IPS-15b (cell line): ENCODE data around the gene CDYL2.
"Not testable (repeated sequence)": the region's sequence is repeated elsewhere in the genome, so short reads cannot be mapped to it uniquely, and the experiment has no call there.

Experiments
- H3K27me3 ChIP-seq: one replicate; pipeline ENCODE4 v1.6.1; 2013; ENCODE audit warnings: low read length; ENCODE audit not compliant: control insufficient read depth, insufficient read depth
- H3K36me3 ChIP-seq: one replicate; pipeline ENCODE4 v1.6.1; 2013; ENCODE audit warnings: low read length; ENCODE audit not compliant: control insufficient read depth, insufficient read depth
- H3K4me1 ChIP-seq: one replicate; pipeline ENCODE4 v1.6.1; 2013; ENCODE audit warnings: mild to moderate bottlenecking, low read length; ENCODE audit not compliant: control insufficient read depth, insufficient read depth
- H3K4me3 ChIP-seq: one replicate; pipeline ENCODE4 v1.5.1; 2013; ENCODE audit warnings: low read depth, low read length
- H3K9ac ChIP-seq: one replicate; pipeline ENCODE4 v1.6.1; 2013; ENCODE audit warnings: low read depth, mild to moderate bottlenecking, low read length
- H3K9me3 ChIP-seq: one replicate; pipeline ENCODE4 v1.6.1; 2013; ENCODE audit warnings: mild to moderate bottlenecking, low read length; ENCODE audit not compliant: control insufficient read depth, insufficient read depth

The CDYL2 gene

DNA sequence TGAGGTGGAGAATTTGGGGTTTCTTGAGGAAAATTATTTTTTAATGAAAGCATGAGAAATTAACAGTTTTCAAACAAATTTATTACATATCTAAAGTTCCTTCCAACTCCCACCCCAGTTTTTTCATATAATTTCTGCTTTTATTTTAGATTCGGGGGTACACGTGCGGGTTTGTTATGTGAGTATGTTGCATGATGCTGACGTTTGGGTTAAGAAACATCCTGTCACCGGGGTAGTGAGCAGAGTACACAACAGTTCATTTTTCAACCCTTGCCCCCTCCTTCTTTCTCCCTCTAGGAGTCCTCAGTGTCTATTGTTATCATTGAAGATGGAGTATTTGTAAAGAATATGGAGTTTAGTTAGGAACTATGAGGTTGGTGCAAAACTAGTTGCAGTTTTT lies 31.8 kb upstream of the CDYL2 start:
- H3K27me3 ChIP-seq = no peaks in the 10 kb centered on the region
- H3K9ac ChIP-seq = no peak overlapping the region
- no peaks in the 10 kb centered on the region for H3K36me3 ChIP-seq
- H3K4me1 ChIP-seq = no peaks in the 10 kb centered on the region
- no peak overlapping the region for H3K4me3 ChIP-seq
- no peaks in the 10 kb centered on the region for H3K9me3 ChIP-seq

DNA sequence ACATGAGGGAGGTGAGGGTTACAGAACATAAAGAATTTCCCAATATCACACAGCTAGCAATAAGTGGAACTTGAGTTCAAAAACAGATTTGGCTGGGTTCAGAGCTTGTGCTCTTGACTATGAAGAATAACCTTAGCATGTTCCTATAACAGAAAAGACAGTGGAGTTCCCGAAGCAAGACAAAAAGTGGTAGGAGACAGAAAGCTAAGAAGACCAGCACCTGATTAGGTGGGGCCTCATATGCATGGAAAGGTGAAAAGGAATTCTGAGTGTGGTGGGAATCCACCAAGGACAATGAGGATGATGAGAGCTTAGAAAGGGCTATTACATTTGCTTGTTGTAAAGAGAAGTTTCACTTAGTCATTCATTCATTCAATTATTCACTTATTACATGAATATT lies 26.6 kb upstream of the CDYL2 start:
- Histone ChIP-seq H3K9ac (no peak overlapping the region), H3K9me3 (no peaks in the 10 kb centered on the region), H3K36me3 (no peaks in the 10 kb centered on the region), H3K4me1 (no peaks in the 10 kb centered on the region), H3K4me3 (no peak overlapping the region), H3K27me3 (peaks cover 2% of the 10 kb centered on the region)

DNA sequence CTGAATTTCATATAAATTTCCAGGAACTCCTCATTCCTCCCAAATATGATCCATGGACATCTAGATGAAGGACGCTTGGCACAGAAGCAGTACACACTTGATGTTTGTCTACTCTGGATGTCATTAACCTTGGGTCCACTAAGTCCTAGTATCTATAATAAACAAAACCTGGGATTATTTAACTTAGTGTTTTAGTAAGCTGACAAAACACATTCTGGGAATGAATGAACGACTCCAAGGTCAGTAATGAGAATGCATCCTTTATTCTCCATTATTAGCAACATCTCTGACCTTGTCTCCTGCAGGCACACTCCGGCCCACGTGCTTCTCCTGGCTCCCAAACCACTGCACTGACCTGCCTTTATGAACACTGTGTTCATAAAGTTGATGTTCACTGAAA lies 24.1 kb upstream of the CDYL2 start:
- no peaks in the 10 kb centered on the region for H3K36me3 ChIP-seq
- H3K4me3 ChIP-seq = no peak overlapping the region
- no peaks in the 10 kb centered on the region for H3K9me3 ChIP-seq
- peaks cover 2% of the 10 kb centered on the region for H3K27me3 ChIP-seq
- H3K9ac ChIP-seq = no peak overlapping the region
- no peaks in the 10 kb centered on the region for H3K4me1 ChIP-seq

DNA sequence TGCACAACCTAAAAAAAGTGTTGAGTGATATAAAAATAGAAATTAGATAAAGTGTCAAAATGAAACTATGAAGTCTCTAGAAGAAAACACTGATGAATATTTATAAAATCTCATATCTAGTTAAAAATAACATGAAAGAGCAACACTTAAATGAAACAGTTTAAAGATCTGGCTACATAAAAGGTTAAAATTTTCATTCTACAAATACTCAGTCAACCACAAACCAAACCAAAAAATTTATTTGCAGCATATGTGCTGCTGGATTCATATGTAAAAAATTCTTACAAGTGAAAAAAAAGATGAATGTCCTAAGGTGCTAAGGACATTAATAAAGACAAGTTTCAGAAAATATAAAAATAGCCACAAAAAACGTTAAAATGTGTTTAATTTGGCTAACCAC lies 22.6 kb upstream of the CDYL2 start:
- H3K4me1 ChIP-seq = no peaks in the 10 kb centered on the region
- no peak overlapping the region for H3K9ac ChIP-seq
- no peaks in the 10 kb centered on the region for H3K9me3 ChIP-seq
- H3K27me3 ChIP-seq = peaks cover 2% of the 10 kb centered on the region
- no peak overlapping the region for H3K4me3 ChIP-seq
- no peaks in the 10 kb centered on the region for H3K36me3 ChIP-seq

DNA sequence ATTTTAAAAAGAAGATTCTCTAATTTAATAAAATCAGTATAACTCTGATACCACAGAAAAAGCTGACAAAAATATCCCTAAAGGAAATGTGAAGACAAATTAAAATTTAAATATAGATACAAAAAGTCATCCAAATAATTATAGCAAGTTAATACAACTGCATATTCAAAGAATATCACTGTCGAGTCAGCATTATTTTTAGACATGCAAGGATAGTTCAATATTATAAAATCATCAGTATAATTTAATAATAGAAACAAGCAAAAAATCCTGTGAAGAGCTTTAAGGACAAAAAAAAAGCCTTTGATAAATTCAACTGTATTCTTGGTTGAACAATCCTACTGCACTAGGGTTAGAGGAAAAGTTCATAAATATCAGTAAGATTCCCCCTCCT lies 21.0 kb upstream of the CDYL2 start:
- Histone ChIP-seq H3K4me3 (no peak overlapping the region), H3K36me3 (no peaks in the 10 kb centered on the region), H3K9me3 (no peaks in the 10 kb centered on the region), H3K4me1 (no peaks in the 10 kb centered on the region), H3K27me3 (peaks cover 2% of the 10 kb centered on the region), H3K9ac (no peak overlapping the region)

DNA sequence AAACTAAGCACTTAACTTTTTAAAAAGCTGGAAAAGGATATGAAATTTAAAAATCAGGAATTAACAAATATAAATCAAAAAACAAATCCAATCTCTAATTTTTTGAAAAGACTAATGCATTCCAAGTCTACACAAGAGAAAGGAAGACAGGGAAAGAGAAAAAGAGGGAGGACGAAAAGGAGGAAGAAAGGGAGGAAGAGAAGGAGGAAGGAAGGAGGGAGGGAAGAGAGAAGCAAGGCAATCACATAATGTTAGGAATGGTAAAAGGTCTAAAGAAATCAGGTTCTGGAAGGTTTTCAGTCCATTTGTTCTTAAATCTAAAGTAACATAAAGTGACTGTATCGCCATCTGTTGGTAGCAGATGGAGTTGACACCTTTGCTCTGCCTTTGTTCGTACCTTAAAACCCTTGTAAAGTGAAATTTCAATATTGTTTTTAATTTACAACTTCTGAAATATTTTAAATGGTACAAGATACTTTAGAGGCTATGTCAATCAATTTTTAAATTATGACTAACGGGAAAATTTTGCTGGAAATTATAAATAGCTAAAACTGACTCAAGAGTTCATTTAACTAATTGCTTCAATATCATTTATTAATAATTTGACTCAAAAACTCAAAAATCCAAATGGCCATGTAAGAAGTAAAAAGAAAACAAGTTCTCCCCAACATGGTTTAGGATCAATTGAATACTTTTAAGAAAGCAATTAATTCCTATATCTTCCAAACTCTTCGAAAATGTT lies 20.4 kb upstream of the CDYL2 start:
- H3K27me3 ChIP-seq = peaks cover 2% of the 10 kb centered on the region
- no peaks in the 10 kb centered on the region for H3K4me1 ChIP-seq
- no peak overlapping the region for H3K4me3 ChIP-seq
- no peaks in the 10 kb centered on the region for H3K9me3 ChIP-seq
- no peak overlapping the region for H3K9ac ChIP-seq
- H3K36me3 ChIP-seq = no peaks in the 10 kb centered on the region

DNA sequence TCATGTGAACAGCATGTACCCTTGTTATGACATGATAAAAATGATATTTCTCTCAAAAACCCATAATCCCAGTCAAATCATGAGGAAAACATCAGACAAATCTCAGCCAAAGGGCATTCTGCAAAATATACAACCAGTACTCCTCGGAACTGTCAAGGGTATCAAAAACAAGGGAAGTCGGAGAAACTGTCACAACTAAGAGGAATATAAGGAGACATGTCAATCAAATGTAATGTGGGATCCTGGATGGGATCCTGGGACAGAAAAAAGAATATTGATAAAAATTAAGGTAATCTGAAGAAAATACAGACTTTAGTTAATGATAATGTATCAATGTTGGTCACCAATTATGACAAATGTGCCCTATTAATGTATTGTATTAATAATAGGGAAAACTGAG lies 15.6 kb upstream of the CDYL2 start:
- Histone ChIP-seq H3K9me3 (no peaks in the 10 kb centered on the region), H3K9ac (no peak overlapping the region), H3K36me3 (no peaks in the 10 kb centered on the region), H3K4me1 (no peaks in the 10 kb centered on the region), H3K27me3 (no peaks in the 10 kb centered on the region), H3K4me3 (no peak overlapping the region)

DNA sequence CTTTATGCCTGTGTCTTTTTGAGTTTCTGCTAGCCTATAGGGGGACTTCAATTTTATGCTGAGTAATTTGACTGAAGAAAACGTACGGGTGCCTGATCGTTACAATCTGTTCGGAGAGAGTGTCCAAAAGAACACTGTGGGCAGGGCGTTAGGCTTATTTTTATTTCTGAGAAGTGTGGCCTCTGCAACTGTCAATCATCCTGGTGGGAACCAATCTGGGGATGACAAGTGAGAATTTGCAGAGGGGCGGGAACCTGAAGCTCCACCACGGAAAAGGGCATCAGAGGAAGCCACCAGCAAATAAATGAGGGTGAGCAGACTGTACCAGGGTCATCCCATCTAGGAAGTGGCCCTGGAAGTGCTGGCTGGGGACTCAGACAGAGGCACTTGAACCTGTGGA lies 12.0 kb upstream of the CDYL2 start:
- Histone ChIP-seq H3K4me3 (no peak overlapping the region), H3K4me1 (no peaks in the 10 kb centered on the region), H3K27me3 (no peaks in the 10 kb centered on the region), H3K36me3 (no peaks in the 10 kb centered on the region), H3K9me3 (no peaks in the 10 kb centered on the region), H3K9ac (no peak overlapping the region)

DNA sequence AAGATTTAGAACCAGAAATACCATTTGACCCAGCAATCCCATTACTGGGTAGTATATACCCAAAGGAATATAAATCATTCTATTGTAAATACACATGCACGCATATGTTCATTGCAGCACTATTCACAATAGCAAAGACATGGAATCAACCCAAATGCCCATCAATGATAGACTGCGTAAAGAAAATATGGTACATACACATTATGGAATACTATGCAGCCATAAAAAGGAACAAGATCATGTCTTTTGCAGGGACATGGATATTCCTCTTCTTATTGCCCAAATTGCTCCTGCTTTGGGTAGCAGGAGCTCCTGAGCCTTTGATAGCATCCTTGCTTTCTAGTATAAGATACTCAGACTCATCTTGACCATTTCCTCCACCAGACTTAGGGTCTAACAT lies 10.9 kb upstream of the CDYL2 start:
- not testable (repeated sequence) for H3K9ac ChIP-seq, H3K27me3 ChIP-seq, H3K4me3 ChIP-seq, H3K4me1 ChIP-seq, H3K36me3 ChIP-seq, H3K9me3 ChIP-seq

DNA sequence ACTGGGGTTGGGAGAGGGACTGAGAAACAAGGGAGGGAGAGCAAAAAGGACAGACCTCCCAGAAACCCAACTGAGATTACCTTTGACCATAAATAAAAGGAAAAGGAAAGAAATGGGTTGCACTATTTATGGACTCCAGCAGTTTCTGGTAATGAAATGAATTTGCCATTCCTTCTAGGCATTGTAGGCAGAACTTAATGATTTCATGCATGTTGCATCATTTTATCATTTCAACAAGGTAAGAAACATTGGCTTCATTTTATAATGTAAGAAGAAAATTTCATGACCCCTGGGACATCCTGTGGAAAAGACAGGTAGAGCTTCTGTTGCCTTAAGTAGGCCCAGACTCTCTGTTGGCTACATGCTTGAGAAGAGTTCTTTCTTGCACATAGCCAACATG lies 8.2 kb upstream of the CDYL2 start:
- Histone ChIP-seq H3K36me3 (no peaks in the 10 kb centered on the region), H3K9ac (no peak overlapping the region), H3K27me3 (no peaks in the 10 kb centered on the region), H3K9me3 (no peaks in the 10 kb centered on the region), H3K4me3 (no peak overlapping the region), H3K4me1 (no peaks in the 10 kb centered on the region)

DNA sequence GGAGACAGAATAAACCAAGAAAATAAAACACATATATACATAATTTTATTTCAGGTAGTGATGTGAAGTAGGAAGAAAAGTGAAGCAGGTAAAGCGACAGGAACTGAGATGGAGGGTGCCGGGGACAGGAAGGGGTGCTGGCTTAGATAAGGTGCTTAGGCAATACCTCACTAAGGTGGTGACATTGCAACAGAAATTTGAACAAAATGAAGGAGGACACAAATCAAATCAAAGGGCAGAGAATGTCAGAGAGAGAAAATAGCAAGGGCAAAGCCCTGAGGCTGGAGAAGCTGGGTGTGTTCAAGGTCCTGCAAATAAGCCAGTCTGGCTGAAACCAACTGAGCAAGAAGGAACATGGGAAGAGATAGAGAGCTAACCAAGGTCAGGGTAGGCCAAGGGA lies 5.0 kb upstream of the CDYL2 start:
- H3K4me1 ChIP-seq = peaks cover 2% of the 10 kb centered on the region
- H3K9ac ChIP-seq = no peak overlapping the region
- no peaks in the 10 kb centered on the region for H3K36me3 ChIP-seq
- H3K27me3 ChIP-seq = peaks cover 22% of the 10 kb centered on the region
- no peak overlapping the region for H3K4me3 ChIP-seq
- H3K9me3 ChIP-seq = no peaks in the 10 kb centered on the region

DNA sequence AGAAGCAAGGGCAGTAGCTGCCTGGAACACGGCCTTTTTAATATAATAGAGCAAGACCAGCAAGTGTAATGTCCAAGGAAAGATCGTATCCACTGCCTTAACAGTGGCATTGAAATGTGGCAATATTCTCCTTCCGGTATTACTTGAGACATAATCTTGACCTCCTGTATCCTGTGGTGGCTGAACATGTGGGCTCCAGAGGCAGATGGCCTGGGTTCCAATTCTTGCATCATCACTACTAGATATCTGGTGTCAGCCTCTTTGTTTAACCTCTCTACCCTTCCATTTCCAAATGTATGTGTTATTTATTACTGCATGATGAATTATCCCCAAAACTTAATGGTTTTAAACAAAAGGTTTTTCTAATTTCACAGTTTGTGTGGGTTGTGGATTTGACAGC lies 3.5 kb upstream of the CDYL2 start:
- H3K4me1 ChIP-seq = peaks cover 4% of the 10 kb centered on the region

More for the DNA sequence above, 3.5 kb upstream of the CDYL2 start:
- H3K27me3 ChIP-seq = peaks cover 22% of the 10 kb centered on the region
- H3K9ac ChIP-seq = no peak overlapping the region
- no peak overlapping the region for H3K4me3 ChIP-seq
- no peaks in the 10 kb centered on the region for H3K9me3 ChIP-seq
- no peaks in the 10 kb centered on the region for H3K36me3 ChIP-seq
